Raji (cell line): Measurements from ENCODE around the gene PKD2.

Experiments
- POLR2A ChIP-seq: IDR thresholded peaks from 2 replicates; pipeline ENCODE4 v1.6.1; 2011; ENCODE audit warnings: low read depth, low read length, control low read depth; ENCODE audit not compliant: insufficient read depth

PKD2 gene

GRCh38 chr4:88077911-88078524 is 70.6 kb downstream of the PKD2 start:
- TF ChIP-seq POLR2A, result no peak

- TF ChIP-seq POLR2A, result no peak
These were observed 71.1 kb downstream of the PKD2 start for GRCh38 chr4:88078579-88078978.

DNA sequence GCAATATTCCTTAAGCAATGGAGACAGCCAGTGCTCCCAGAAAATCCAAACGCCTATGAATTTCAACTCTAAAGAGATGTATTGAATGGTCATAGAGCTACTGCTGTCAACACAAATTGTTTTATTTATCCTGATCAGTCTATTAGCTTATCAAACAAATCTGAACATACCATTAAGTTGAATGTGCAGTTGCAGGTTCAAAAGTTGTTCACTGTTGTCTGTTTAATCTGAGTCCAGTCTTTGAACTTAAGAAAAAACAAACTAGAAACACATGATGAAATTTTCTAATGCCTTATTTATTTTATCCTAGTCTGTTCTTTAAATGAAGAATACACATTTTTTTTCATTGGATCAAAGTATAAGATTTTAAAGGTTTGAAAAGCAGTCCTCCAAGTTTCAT is 73.2 kb downstream of the PKD2 start:
- no peak for TF ChIP-seq POLR2A

DNA sequence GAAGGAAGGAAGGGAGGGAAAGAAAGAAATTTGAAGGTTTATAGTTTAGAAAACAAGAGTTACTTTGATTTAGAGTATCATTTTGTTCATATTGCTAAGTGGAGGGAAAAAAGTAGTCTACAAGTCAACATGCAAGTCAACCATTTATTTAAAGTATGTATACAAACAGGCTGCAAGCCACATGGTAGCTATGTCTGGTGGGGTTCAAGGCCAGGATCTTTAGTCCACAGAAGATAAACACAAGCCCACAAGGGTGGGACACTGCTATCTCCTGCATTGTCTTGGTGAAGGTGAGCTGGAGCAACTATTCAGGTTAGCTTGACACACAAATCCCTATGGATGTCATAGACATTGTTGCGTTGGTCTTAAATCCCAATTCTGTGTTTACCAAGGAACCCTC is 79.6 kb downstream of the PKD2 start:
- no peak for TF ChIP-seq POLR2A

DNA sequence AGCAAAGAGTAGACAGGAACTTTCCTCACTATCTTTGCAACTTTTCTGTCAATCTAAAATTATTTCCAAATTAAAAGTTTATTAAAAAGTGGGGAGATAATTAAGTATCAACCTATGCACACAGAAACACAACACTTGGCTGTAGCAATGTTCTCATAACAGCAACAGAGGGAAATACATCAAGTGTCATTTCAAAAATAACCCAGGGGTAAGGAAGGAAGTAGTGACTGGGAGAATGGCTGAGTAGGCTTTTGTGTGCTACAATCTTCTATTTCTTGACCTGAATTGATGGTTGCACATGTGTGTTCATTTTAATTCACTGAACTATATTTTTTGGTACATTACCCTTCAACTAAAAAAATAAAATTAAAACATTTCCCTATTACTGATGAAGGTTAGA is 83.5 kb downstream of the PKD2 start:
- no peak for TF ChIP-seq POLR2A

- no peak for TF ChIP-seq POLR2A
These were observed 83.9 kb downstream of the PKD2 start for GRCh38 chr4:88091378-88091777.

DNA sequence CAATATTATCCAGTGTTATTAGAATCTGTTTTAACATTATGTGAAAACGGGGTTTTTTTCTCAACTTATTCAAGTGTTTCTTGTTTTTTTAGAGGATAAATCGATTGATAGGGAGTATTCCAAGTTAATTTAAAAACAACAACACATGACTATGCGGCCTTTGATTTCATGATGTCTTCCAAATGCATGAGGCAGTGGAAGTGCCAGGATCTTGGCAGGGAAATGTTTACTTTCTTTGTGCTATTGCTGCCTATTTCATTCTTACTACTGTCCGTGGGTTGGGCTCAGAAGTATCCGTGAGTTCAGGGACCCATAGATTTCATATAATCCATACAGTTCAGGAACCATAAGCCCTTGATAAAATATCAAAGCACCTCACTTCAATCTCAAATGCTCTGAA is 86.4 kb downstream of the PKD2 start:
- no peak for TF ChIP-seq POLR2A

- TF ChIP-seq POLR2A, result no peak
These were observed 89.9 kb downstream of the PKD2 start for GRCh38 chr4:88097301-88097700.

GRCh38 chr4:88097781-88098180 is 90.3 kb downstream of the PKD2 start:
- TF ChIP-seq POLR2A, result no peak

GRCh38 chr4:88098993-88099752 is 91.7 kb downstream of the PKD2 start:
- TF ChIP-seq POLR2A, result no peak

GRCh38 chr4:88101165-88101564 is 93.7 kb downstream of the PKD2 start:
- TF ChIP-seq POLR2A, result no peak

GRCh38 chr4:88102026-88102425 is 94.6 kb downstream of the PKD2 start:
- no peak for TF ChIP-seq POLR2A

- no peak for TF ChIP-seq POLR2A
These were observed 97.6 kb downstream of the PKD2 start for GRCh38 chr4:88104902-88105610.

- TF ChIP-seq POLR2A, result no peak
These were observed 98.8 kb downstream of the PKD2 start for GRCh38 chr4:88106205-88106604.

GRCh38 chr4:88107406-88108107 is 100.1 kb downstream of the PKD2 start:
- TF ChIP-seq POLR2A, result no peak

GRCh38 chr4:88108747-88109122 is 101.3 kb downstream of the PKD2 start:
- no peak for TF ChIP-seq POLR2A

DNA sequence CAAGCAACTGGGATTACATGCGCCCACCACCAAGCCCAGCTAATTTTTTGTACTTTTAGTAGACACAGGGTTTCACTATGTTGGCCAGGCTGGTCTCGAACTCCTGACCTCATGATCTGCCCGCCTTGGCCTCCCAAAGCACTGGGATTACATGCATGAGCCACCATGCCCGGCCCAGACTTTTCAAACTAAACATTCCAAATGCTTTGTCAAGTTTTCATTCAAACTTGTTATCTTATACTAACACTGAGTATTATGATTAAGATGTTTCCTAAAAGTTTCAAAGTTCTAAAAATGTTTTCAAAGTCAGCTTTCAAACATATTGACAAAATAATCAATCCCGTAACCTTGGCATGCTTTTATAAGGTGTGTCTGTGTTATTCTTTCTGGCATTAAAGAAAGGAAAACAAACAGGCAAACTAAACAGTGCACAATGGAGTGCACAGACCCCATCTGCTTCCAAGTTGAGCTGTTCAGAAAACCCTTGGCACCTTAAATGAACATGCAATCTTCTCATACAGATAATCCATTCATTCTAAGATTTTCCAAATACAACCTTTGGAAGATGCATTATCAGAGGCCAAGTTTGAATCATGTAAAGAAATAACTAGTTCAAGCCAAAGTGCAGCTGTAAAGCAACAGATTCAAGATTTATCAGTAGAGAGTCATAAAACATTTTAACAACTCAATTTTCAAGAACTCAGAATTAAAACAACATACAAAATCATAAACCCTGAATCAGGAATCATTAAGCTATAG is 101.9 kb downstream of the PKD2 start:
- no peak for TF ChIP-seq POLR2A
